Measurements from ENCODE around the gene SLC39A11. TPM values are rescaled to one million over a fixed set of nuclear protein-coding genes. Genes with fewer than 3 reads are reported as not detected.

Gene SLC39A11, protein sequence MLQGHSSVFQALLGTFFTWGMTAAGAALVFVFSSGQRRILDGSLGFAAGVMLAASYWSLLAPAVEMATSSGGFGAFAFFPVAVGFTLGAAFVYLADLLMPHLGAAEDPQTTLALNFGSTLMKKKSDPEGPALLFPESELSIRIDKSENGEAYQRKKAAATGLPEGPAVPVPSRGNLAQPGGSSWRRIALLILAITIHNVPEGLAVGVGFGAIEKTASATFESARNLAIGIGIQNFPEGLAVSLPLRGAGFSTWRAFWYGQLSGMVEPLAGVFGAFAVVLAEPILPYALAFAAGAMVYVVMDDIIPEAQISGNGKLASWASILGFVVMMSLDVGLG
- total RNA-seq (10 to 100 TPM; 30.2 to 49.3 TPM), polyA plus RNA-seq (10 to 100 TPM in 1 of 2 donors, 1 to 10 TPM in 1; 9.3 to 19.3 TPM)
- long read RNA-seq, donor 1, partial matches to known transcripts = 0 of 1 reads
- long read RNA-seq, donor 1, other reads (novel, unspliced or antisense) = 0 of 1 reads
- long read RNA-seq, donor 2, partial matches to known transcripts = 0 of 1 reads
- long read RNA-seq, donor 2, other reads (novel, unspliced or antisense) = 0 of 1 reads
- long read RNA-seq, donor 3 = 0 reads
- long read RNA-seq, donor 4 = 0 reads
- long read RNA-seq, donor 5, partial matches to known transcripts = 0 of 1 reads
- long read RNA-seq, donor 5, other reads (novel, unspliced or antisense) = 0 of 1 reads

DNA sequence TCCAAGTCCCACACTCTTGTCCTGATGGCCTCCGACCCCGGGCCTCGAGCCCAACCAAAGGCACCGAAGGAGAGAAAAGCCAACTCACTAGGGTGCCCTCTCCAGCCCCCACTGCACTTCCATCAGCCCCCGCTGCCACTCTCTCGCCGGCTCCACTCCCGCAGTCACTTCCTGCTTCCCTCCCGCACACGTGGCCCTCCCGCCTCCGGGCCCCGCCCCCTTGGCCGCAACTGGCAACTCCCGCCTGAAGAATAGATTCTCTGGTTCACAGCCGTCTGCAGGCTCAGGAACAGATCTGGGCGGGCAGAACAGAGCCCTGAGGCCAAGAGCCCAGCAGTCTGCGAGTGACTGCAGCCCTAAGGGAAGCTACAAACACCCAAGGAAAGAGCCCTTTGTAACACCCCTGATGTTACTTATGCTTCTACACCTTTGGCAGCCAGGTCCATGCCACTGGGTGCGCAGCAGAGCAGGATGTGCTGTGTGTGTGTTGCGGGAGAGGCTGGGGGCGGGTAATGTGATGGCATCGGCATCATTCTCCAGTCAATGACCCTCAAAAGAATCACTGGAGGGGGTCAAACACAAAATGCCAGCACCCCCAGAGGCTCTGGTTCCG is at the start of gene SLC39A11:
Gene SLC39A11, minus strand, starts transcription at position 166 of the 613 bp plus-strand sequence. CDS start 3,924 bp downstream, outside the sequence.
- Histone ChIP-seq H3K27me3 (ENCODE audit: control insufficient read depth in 3 of 3, insufficient read depth in 3 of 3, low read length in 2 of 3) (no peaks in the 10 kb centered on the region), H3K9me3 (ENCODE audit: control insufficient read depth in 4 of 4, insufficient read depth in 3 of 4, low read length in 3 of 4) (no peaks in the 10 kb centered on the region), H3K9ac (ENCODE audit: insufficient read depth in 1 of 2, low read length in 2 of 2) (peak within 1 kb of the TSS; percentile 32 to 33), H3K27ac (ENCODE audit: low read depth in 1 of 2, low read length in 1 of 2) (peak within 1 kb of the TSS; percentile 29 to 49), H3K4me3 (peak within 1 kb of the TSS; percentile 67), H3K36me3 (ENCODE audit: control insufficient read depth in 4 of 4, insufficient read depth in 4 of 4, low read length in 4 of 4) (peaks cover 0 to 5% (median 0%) of the 10 kb centered on the region in 4 donors), H3K4me1 (ENCODE audit: control insufficient read depth in 5 of 5, insufficient read depth in 5 of 5, low read length in 5 of 5) (peaks cover 0 to 12% (median 5%) of the 10 kb centered on the region in 5 donors)
- ATAC-seq (ENCODE audit: insufficient read depth, low FRiP score) = peak; percentile 98
- peak; percentile 93 to 96 (median 94) for DNase-seq
- 12 to 21% methylated on average over 18 to 23 of the region's 23 CpGs for WGBS, 2 donors
- TF ChIP-seq, protein P1, sequence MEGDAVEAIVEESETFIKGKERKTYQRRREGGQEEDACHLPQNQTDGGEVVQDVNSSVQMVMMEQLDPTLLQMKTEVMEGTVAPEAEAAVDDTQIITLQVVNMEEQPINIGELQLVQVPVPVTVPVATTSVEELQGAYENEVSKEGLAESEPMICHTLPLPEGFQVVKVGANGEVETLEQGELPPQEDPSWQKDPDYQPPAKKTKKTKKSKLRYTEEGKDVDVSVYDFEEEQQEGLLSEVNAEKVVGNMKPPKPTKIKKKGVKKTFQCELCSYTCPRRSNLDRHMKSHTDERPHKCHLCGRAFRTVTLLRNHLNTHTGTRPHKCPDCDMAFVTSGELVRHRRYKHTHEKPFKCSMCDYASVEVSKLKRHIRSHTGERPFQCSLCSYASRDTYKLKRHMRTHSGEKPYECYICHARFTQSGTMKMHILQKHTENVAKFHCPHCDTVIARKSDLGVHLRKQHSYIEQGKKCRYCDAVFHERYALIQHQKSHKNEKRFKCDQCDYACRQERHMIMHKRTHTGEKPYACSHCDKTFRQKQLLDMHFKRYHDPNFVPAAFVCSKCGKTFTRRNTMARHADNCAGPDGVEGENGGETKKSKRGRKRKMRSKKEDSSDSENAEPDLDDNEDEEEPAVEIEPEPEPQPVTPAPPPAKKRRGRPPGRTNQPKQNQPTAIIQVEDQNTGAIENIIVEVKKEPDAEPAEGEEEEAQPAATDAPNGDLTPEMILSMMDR (IDR thresholded peaks at IDR 0.05; ENCODE audit: control extremely low read depth, extremely low read depth) = no peak

GRCh38 chr17:73141411-73141810 is 48.9 kb upstream of the SLC39A11 start:
- DNase-seq (no peak), ATAC-seq (ENCODE audit: insufficient read depth, low FRiP score) (no peak)
- H3K36me3 ChIP-seq (ENCODE audit: control insufficient read depth in 4 of 4, insufficient read depth in 4 of 4, low read length in 4 of 4) = no peaks in the 10 kb centered on the region
- no peak overlapping the region for H3K4me3 ChIP-seq
- H3K27me3 ChIP-seq (ENCODE audit: control insufficient read depth in 3 of 3, insufficient read depth in 3 of 3, low read length in 2 of 3) = no peaks in the 10 kb centered on the region
- WGBS, 2 donors = 75 to 82% methylated on average over 6 of the region's 6 CpGs
- peaks cover 0 to 10% (median 1%) of the 10 kb centered on the region in 4 donors for H3K9me3 ChIP-seq (ENCODE audit: control insufficient read depth in 4 of 4, insufficient read depth in 3 of 4, low read length in 3 of 4)
- H3K27ac ChIP-seq (ENCODE audit: low read depth in 1 of 2, low read length in 1 of 2) = no peak overlapping the region
- peaks cover 0 to 2% (median 0%) of the 10 kb centered on the region in 5 donors for H3K4me1 ChIP-seq (ENCODE audit: control insufficient read depth in 5 of 5, insufficient read depth in 5 of 5, low read length in 5 of 5)
- H3K9ac ChIP-seq (ENCODE audit: insufficient read depth in 1 of 2, low read length in 2 of 2) = no peak overlapping the region
- TF ChIP-seq, protein P1 (IDR thresholded peaks at IDR 0.05; ENCODE audit: control extremely low read depth, extremely low read depth) = no peak

- Histone ChIP-seq H3K27me3 (ENCODE audit: control insufficient read depth in 3 of 3, insufficient read depth in 3 of 3, low read length in 2 of 3) (no peaks in the 10 kb centered on the region), H3K9me3 (ENCODE audit: control insufficient read depth in 4 of 4, insufficient read depth in 3 of 4, low read length in 3 of 4) (peaks cover 0 to 8% (median under 1%) of the 10 kb centered on the region in 4 donors), H3K4me1 (ENCODE audit: control insufficient read depth in 5 of 5, insufficient read depth in 5 of 5, low read length in 5 of 5) (peaks cover 0 to 2% (median 0%) of the 10 kb centered on the region in 5 donors), H3K27ac (ENCODE audit: low read depth in 1 of 2, low read length in 1 of 2) (no peak overlapping the region), H3K9ac (ENCODE audit: insufficient read depth in 1 of 2, low read length in 2 of 2) (no peak overlapping the region), H3K36me3 (ENCODE audit: control insufficient read depth in 4 of 4, insufficient read depth in 4 of 4, low read length in 4 of 4) (no peaks in the 10 kb centered on the region), H3K4me3 (no peak overlapping the region)
- ATAC-seq (ENCODE audit: insufficient read depth, low FRiP score) (no peak), DNase-seq (no peak)
- TF ChIP-seq, protein P1 (IDR thresholded peaks at IDR 0.05; ENCODE audit: control extremely low read depth, extremely low read depth) = no peak
- 25 to 49% methylated on average over 5 of the region's 5 CpGs for WGBS, 2 donors
These were observed 48.1 kb upstream of the SLC39A11 start for GRCh38 chr17:73140566-73140965.

Measured in lung (tissue), 16 donors.